ENCODE measurements around the gene PFDN6. TPM values are rescaled to one million over a fixed set of nuclear protein-coding genes. Genes with fewer than 3 reads are reported as not detected.

PFDN6 gene
- total RNA-seq, 2 experiments from 2014 or later: 9.7 to 11.7 TPM

DNA sequence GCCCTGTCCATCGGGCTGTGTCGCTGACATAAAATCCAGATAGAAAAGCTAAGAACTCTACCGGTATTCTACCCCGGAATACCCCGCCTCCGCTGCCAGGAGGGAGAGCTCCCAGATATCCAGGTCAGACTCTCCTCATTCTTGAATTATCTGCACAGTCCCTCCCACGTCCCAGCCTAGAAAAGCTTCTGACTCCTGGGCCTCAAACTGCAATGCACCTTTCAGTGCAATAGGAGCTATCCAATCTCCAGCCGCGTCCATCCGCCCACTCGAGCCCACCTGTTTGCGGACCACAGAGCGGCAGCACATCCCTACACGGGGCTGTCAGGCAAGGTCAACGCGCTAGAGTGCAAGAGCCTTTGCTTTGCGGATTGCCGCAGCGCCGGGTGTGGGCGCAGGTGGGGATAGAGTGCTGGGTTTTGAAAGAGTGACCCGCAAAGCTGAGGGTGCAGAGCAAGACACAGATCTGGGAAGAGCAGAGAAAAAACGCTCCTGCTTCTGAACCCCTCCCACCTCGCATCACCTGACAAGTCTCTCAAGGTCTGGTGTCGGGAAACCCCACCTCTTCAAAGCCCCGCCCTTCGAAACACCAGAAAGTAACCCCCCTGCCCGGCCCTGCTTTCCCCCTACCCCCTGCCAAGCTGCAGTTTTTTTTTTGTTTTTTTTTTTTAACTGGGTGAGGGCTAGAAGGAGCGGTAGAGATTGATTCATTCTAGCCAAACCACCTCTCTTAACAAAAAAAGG, 23.1 kb downstream of the PFDN6 start:
- ChIA-PET POLR2A (interaction anchor here (0.6 to 4.9 kb wide), 10 partner anchors 9 to 341 kb away, joined by 3 to 84 read pairs (median 8); partner anchors contain the start of genes B3GALT4, PFDN6, RGL2 and RPS18), CTCF (interaction anchor here (0.8 to 3.0 kb wide), 9 partner anchors 12 to 79 kb away, joined by 3 to 32 read pairs (median 3); partner anchors contain the start of genes KIFC1 and RGL2)
- Histone ChIP-seq H3K9me3 (ENCODE audit: control insufficient read depth in 1 of 2, insufficient read depth in 1 of 2, low read length in 2 of 2) (no peaks in the 10 kb centered on the region), H3K27ac (ENCODE audit: low read depth in 1 of 2, low read length in 2 of 2) (peak overlapping the region; percentile 98 to 99), H3K27me3 (ENCODE audit: control insufficient read depth in 1 of 2, insufficient read depth in 2 of 2, low read length in 2 of 2) (no peaks in the 10 kb centered on the region), H3K4me1 (ENCODE audit: insufficient read depth, low read length) (peaks cover 70% of the 10 kb centered on the region), H3K4me3 (ENCODE audit: low read length) (peak overlapping the region; percentile 79), H3K36me3 (ENCODE audit: insufficient read depth, low read length) (peaks cover 48% of the 10 kb centered on the region)
- H3K27ac Mint-ChIP-seq: peak overlapping the region; percentile 94
- peak overlapping the region; percentile 97 for H3K4me3 Mint-ChIP-seq
- no peaks in the 10 kb centered on the region for H3K27me3 Mint-ChIP-seq
- H3K4me1 Mint-ChIP-seq (ENCODE audit: low read depth): peaks cover 63% of the 10 kb centered on the region
- intact Hi-C loops (cut with DNase I, micrococcal nuclease): loop anchor here (1.0 to 5.0 kb wide), 5 partner anchors 13 to 105 kb away; partner anchors contain the start of genes B3GALT4 (in 1 of the 2), CUTA (in 1 of the 2), RPS18 (in 1 of the 2) and VPS52 (in 1 of the 2)
- H3K9me3 Mint-ChIP-seq: no peaks in the 10 kb centered on the region
- TF ChIP-seq, protein P1, sequence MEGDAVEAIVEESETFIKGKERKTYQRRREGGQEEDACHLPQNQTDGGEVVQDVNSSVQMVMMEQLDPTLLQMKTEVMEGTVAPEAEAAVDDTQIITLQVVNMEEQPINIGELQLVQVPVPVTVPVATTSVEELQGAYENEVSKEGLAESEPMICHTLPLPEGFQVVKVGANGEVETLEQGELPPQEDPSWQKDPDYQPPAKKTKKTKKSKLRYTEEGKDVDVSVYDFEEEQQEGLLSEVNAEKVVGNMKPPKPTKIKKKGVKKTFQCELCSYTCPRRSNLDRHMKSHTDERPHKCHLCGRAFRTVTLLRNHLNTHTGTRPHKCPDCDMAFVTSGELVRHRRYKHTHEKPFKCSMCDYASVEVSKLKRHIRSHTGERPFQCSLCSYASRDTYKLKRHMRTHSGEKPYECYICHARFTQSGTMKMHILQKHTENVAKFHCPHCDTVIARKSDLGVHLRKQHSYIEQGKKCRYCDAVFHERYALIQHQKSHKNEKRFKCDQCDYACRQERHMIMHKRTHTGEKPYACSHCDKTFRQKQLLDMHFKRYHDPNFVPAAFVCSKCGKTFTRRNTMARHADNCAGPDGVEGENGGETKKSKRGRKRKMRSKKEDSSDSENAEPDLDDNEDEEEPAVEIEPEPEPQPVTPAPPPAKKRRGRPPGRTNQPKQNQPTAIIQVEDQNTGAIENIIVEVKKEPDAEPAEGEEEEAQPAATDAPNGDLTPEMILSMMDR (IDR thresholded peaks at IDR 0.05): no peak
- DNase-seq: peak; percentile 75 to 97 (median 82)
- peaks cover 63% of the 10 kb centered on the region for H3K36me3 Mint-ChIP-seq (ENCODE audit: low read depth)
- ATAC-seq (ENCODE audit: poor library complexity): peak; percentile 60

- H3K27ac ChIP-seq (ENCODE audit: low read depth in 1 of 2, low read length in 2 of 2): peak overlapping the region; percentile 98 to 99
- peak overlapping the region; percentile 79 for H3K4me3 ChIP-seq (ENCODE audit: low read length)
- H3K36me3 ChIP-seq (ENCODE audit: insufficient read depth, low read length): peaks cover 44% of the 10 kb centered on the region
- H3K27me3 ChIP-seq (ENCODE audit: control insufficient read depth in 1 of 2, insufficient read depth in 2 of 2, low read length in 2 of 2): no peaks in the 10 kb centered on the region
- peak overlapping the region; percentile 94 for H3K27ac Mint-ChIP-seq
- no peak for ATAC-seq (ENCODE audit: poor library complexity)
- peak in 9 of 14 experiments; percentile 21 to 73 (median 51) for DNase-seq
- no peaks in the 10 kb centered on the region for H3K9me3 Mint-ChIP-seq
- H3K4me3 Mint-ChIP-seq: peak overlapping the region; percentile 97
- H3K4me1 Mint-ChIP-seq (ENCODE audit: low read depth): peaks cover 69% of the 10 kb centered on the region
- no peaks in the 10 kb centered on the region for H3K27me3 Mint-ChIP-seq
- ChIA-PET CTCF (interaction anchor here (0.8 to 3.0 kb wide), 7 partner anchors 14 to 78 kb away, joined by 3 to 32 read pairs (median 3); partner anchors contain the start of genes KIFC1 and RGL2), POLR2A (interaction anchor here (0.6 to 4.9 kb wide), 11 partner anchors 9 to 342 kb away, joined by 3 to 84 read pairs (median 6); partner anchors contain the start of genes B3GALT4, PFDN6, RGL2 and RPS18)
- peaks cover 74% of the 10 kb centered on the region for H3K4me1 ChIP-seq (ENCODE audit: insufficient read depth, low read length)
- TF ChIP-seq, protein P1 (IDR thresholded peaks at IDR 0.05): no peak
- no peaks in the 10 kb centered on the region for H3K9me3 ChIP-seq (ENCODE audit: control insufficient read depth in 1 of 2, insufficient read depth in 1 of 2, low read length in 2 of 2)
- H3K36me3 Mint-ChIP-seq (ENCODE audit: low read depth): peaks cover 65% of the 10 kb centered on the region
- intact Hi-C loops (cut with DNase I, micrococcal nuclease): loop anchor here (1.0 to 5.0 kb wide), 5 partner anchors 14 to 104 kb away; partner anchors contain the start of genes B3GALT4 (in 1 of the 2), CUTA (in 1 of the 2), RPS18 (in 1 of the 2) and VPS52 (in 1 of the 2)
Observed at GRCh38 chr6:33313105-33313708, 23.8 kb downstream of the PFDN6 start.

Measured in CD4-positive, alpha-beta T cell (primary cell).